ENCODE data around the gene RPTOR.

DNA sequence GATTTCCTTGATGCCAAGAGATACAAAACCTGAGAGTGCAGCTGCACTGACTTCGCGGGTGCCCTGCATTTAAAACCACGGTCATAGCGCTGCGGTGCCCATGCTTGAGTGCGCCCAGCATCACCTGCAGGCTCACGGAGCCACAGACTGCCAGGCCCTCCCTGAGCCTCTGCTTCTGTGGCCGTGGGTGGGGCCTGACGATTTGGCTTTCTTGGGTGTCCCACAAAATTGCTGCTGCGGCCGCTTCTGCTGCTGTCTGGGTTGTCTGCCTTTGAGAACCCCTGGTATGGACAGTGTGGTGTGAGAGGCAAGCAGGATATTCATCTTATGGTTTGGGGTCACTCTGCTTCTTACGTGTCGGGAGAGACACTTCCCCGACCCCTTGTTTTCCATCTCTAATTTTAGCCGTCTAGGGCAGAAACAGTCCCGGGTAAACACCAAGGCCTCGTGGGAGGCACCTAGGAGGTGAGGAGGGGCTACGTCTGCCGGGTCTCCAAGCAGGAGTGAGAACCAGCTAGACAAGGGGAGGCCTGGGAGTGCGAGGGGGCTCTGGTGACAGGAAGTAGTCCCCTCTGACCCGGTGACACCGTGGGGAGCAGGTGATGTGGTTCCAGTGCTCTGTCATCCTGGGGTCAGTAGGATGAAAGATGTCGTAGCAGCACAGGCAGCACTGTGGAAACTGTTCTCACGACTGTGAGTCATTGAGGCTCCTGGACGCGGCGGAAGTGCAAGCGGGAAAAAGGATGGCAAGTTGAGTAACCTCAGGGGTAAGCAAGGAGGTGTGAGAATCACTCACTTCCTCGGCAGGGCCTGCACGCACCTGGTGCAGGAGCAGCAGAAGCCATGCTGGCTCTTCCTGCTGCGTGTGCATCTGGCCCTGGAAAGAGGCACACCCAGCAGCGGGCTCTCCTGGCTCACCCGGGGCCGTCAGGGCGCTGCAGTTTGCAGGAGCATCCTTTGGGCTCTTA is 176.3 kb downstream of the RPTOR start:
- no peak for TF ChIP-seq CTCF (IDR thresholded peaks at IDR 0.05)
- TF ChIP-seq POLR2A (IDR thresholded peaks at IDR 0.05), result no peak
